ENCODE measurements around the gene ATG13. TPM values are rescaled to one million over a fixed set of nuclear protein-coding genes. Genes with fewer than 3 reads are reported as not detected.

Gene ATG13
- total and polyA plus RNA-seq, 2 of the 8 experiments (the other 6 are each of a cell fraction or from before 2014, with no cell fraction given) = 65.0 to 77.4 TPM

- TF ChIP-seq ZNF274 (IDR thresholded peaks at IDR 0.05; ENCODE audit: borderline replicate concordance, extremely low read depth, low read length) = no peak
Observed at GRCh38 chr11:46662366-46662765, 45.0 kb downstream of the ATG13 start (continued).

All from H1 (cell line).